ENCODE results near the gene AGPAT1. TPM values are rescaled to one million over a fixed set of nuclear protein-coding genes. Genes with fewer than 3 reads are reported as not detected.
A peak's percentile ranks its signal among the peaks of the same experiment; 100 is the strongest.

The AGPAT1 gene
- polyA plus RNA-seq, 3 donors from 2014 or later = 14.9 to 24.3 (median 17.2) TPM

- DNase-seq = peak; percentile 58 to 66 (median 62)
- Mint-ChIP-seq H3K4me3 (no peak overlapping the region), H3K27me3 (ENCODE audit: low read depth in 3 of 3) (peaks cover 0 to 2% (median 1%) of the 10 kb centered on the region in 3 donors), H3K9me3 (no peaks in the 10 kb centered on the region), H3K27ac (peak overlapping the region in 4 of 6 donors; percentile 49 to 71 (median 60)), H3K36me3 (peaks cover 13 to 35% (median 17%) of the 10 kb centered on the region in 3 donors), H3K4me1 (peaks cover under 1 to 17% of the 10 kb centered on the region in 2 donors)
Observed at GRCh38 chr6:32118782-32119628, 56.9 kb downstream of the AGPAT1 start.

Other genes starting within 250 kb of the AGPAT1 start
- under 1 TPM in 1 of 3 donors, not detected in 2; 0.74 TPM for gene C2, start 248.4 kb downstream of the AGPAT1 start, polyA plus RNA-seq
- under 1 TPM in 1 of 3 donors, not detected in 2; 0.27 TPM for gene CFB, start 230.0 kb downstream of the AGPAT1 start, polyA plus RNA-seq
- 10 to 100 TPM; 73.3 to 84.6 (median 76.9) TPM for gene NELFE, start 217.1 kb downstream of the AGPAT1 start, polyA plus RNA-seq
- 10 to 100 TPM; 14.1 to 20.6 (median 19.3) TPM for gene SKIC2, start 216.9 kb downstream of the AGPAT1 start, polyA plus RNA-seq
- gene DXO, start 203.9 kb downstream of the AGPAT1 start, polyA plus RNA-seq = 10 to 100 TPM in 2 of 3 donors, 1 to 10 TPM in 1; 9.2 to 19.5 (median 17.2) TPM
- gene C4A, start 194.0 kb downstream of the AGPAT1 start, polyA plus RNA-seq = not detected
- gene C4B, start 161.3 kb downstream of the AGPAT1 start, polyA plus RNA-seq = under 1 TPM in 1 of 3 donors, not detected in 2; 0.67 TPM
- gene CYP21A2, start 137.7 kb downstream of the AGPAT1 start, polyA plus RNA-seq = under 1 TPM in 1 of 3 donors, not detected in 2; 0.10 TPM
- not detected for gene TNXB, start 66.7 kb downstream of the AGPAT1 start, polyA plus RNA-seq
- gene ATF6B, start 47.8 kb downstream of the AGPAT1 start, polyA plus RNA-seq = 10 to 100 TPM; 19.1 to 39.6 (median 20.7) TPM
- 1 to 10 TPM; 2.9 to 3.5 (median 3.2) TPM for gene FKBPL, start 45.8 kb downstream of the AGPAT1 start, polyA plus RNA-seq
- gene PRRT1, start 24.1 kb downstream of the AGPAT1 start, polyA plus RNA-seq = not detected
- 10 to 100 TPM; 13.1 to 17.0 (median 16.0) TPM for gene PPT2, start 21.9 kb downstream of the AGPAT1 start, polyA plus RNA-seq
- not detected for gene EGFL8, start 11.5 kb downstream of the AGPAT1 start, polyA plus RNA-seq
- 100 to 1,000 TPM; 126 to 190 (median 165) TPM for gene RNF5, start 2.3 kb upstream of the AGPAT1 start, polyA plus RNA-seq
- gene AGER, start 8.2 kb upstream of the AGPAT1 start, polyA plus RNA-seq = under 1 TPM in 2 of 3 donors, not detected in 1; 0.25 to 0.57 TPM
- 1 to 10 TPM in 2 of 3 donors, under 1 TPM in 1; 0.31 to 2.4 (median 1.6) TPM for gene PBX2, start 14.1 kb upstream of the AGPAT1 start, polyA plus RNA-seq
- gene GPSM3, start 16.6 kb upstream of the AGPAT1 start, polyA plus RNA-seq = 100 to 1,000 TPM in 1 of 3 donors, 10 to 100 TPM in 2; 82.2 to 123 (median 84.5) TPM
- gene NOTCH4, start 48.0 kb upstream of the AGPAT1 start, polyA plus RNA-seq = 1 to 10 TPM in 2 of 3 donors, under 1 TPM in 1; 0.15 to 1.4 (median 1.2) TPM
- not detected for gene TSBP1, start 195.8 kb upstream of the AGPAT1 start, polyA plus RNA-seq
- gene BTNL2, start 231.1 kb upstream of the AGPAT1 start, polyA plus RNA-seq = not detected

Measured in immature natural killer cell (primary cell).